HUES6 (cell line): ENCODE results near the gene CERS1.

Experiments used
- H3K27ac ChIP-seq: 2 replicates; pipeline ENCODE4 v1.7.0; 2013; ENCODE audit warnings: low read depth, mild to moderate bottlenecking, low read length, inconsistent platforms
- H3K27me3 ChIP-seq: 2 replicates; pipeline ENCODE4 v1.6.1; 2013; ENCODE audit warnings: low read length; ENCODE audit not compliant: control insufficient read depth, insufficient read depth
- H3K36me3 ChIP-seq: 2 replicates; pipeline ENCODE4 v1.6.1; 2013; ENCODE audit warnings: low read length; ENCODE audit not compliant: control insufficient read depth, insufficient read depth
- H3K4me1 ChIP-seq: 2 replicates; pipeline ENCODE4 v1.6.1; 2013; ENCODE audit warnings: low read length; ENCODE audit not compliant: control insufficient read depth, insufficient read depth
- H3K4me3 ChIP-seq: 2 replicates; pipeline ENCODE4 v1.5.1; 2013; ENCODE audit warnings: low read depth, low read length
- H3K9ac ChIP-seq: one replicate; pipeline ENCODE4 v1.6.1; 2013; ENCODE audit warnings: mild to moderate bottlenecking, low read length
- H3K9me3 ChIP-seq: 2 replicates; pipeline ENCODE4 v1.6.1; 2013; ENCODE audit warnings: low read depth, low read length; ENCODE audit not compliant: control insufficient read depth, insufficient read depth

The CERS1 gene

DNA sequence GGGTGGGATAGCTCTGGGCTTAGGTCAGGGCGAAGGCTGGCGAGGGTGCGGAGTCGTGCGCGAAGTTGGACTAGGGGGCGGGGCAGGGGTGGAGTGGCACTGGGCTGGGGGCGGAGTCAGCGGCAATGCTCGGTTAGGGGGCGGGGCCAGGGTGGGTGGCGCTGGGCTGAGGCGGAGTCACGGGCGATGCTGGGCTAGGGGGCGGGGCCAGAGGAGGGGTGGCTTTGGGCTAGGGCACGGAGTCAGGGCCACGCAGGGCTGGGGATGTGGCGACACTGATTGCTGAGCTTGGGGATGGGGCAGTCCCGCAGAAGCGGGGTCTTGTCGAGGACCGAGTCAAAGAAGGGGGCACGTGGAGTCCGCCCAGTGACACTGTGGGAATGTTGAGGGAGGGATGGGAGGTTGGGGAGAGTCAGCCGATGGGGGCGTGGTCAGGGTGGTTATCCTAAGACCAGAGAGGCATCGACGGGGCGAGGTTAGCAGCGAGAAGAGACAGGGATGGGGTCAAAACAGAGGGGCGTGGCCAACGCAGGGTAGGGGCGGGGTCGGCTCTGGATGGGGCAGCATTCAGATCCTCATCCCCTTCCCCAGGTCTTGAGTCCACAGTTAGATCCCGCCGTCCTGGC lies 36.4 kb upstream of the CERS1 start:
- Histone ChIP-seq H3K36me3 (peaks cover 23% of the 10 kb centered on the region), H3K4me3 (peak overlapping the region; percentile 60), H3K9ac (no peak overlapping the region), H3K27me3 (0 out of 2 replicates have a peak, but pooled peaks cover 3% of the 10 kb centered on the region), H3K4me1 (peaks cover 6% of the 10 kb centered on the region), H3K9me3 (no peaks in the 10 kb centered on the region), H3K27ac (no peak overlapping the region)

DNA sequence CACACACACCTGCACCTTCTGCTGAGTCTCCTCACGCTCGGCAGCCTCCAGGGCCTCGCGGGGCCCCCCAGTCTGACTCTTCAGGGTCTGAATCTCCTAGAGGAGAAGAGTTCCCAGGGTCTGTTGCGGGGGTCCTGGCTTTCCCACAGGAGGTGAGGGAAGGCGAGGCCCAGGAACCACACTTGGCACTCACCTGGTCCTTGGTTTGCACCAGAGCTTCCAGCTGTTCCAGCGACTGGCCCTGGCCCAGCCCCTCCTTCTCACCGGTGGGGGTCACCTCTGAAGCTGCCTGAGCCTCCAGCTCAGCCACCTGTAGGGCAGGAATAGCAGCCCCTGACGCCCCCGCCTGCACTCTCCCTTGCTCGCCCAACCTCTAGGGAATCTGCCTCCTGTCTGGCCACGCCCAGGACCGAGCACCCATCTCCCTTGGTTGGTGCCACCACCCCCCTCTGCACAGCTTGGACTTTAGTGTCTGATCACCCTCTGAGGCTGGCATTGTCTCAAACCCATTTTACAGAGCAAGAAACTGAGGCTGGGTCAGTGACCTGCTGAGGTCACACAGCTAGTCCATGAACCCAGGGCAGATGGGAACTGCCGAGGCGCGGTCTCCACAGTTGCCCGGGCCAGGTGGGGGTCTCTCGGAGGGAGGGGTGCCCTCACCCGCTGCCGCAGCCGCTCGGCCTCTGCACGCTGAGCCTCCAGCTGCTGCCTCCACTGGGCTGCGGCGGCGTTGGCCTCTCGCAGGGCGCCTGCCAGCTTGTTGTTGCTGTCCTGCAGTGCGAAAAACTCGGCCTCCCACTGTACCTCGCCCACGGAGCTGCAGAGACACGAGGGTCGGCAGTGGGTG lies 35.6 kb upstream of the CERS1 start:
- Histone ChIP-seq H3K36me3 (peaks cover 24% of the 10 kb centered on the region), H3K27ac (no peak overlapping the region), H3K9ac (no peak overlapping the region), H3K4me1 (peaks cover 6% of the 10 kb centered on the region), H3K27me3 (0 out of 2 replicates have a peak, but pooled peaks cover 3% of the 10 kb centered on the region), H3K4me3 (peak overlapping the region; percentile 27; the same call in 1 of the 2 replicates), H3K9me3 (no peaks in the 10 kb centered on the region)

DNA sequence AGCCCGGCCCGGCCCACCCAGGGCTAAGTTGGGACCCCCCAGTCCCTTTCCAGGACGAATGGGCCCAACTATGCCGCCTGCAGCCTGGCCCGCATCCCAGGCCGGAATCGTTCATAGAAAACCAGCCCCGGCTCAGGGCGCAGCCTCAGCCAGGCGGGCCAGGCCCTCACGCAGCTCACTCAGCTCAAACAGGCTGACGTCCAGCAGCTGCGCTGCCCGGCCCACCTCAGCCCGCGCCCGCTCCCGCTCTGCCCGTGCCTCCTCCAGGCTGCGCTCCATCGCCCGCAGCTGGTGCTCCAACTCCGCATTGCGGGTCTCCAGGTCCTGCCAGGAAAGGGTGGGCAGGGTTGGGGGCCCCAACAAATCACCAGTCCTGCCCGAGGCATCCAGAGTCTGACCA lies 33.4 kb upstream of the CERS1 start:
- Histone ChIP-seq H3K27ac (no peak overlapping the region), H3K4me1 (peaks cover 6% of the 10 kb centered on the region), H3K9ac (no peak overlapping the region), H3K36me3 (peaks cover 42% of the 10 kb centered on the region), H3K4me3 (no peak overlapping the region), H3K27me3 (0 out of 2 replicates have a peak, but pooled peaks cover 3% of the 10 kb centered on the region), H3K9me3 (no peaks in the 10 kb centered on the region)

DNA sequence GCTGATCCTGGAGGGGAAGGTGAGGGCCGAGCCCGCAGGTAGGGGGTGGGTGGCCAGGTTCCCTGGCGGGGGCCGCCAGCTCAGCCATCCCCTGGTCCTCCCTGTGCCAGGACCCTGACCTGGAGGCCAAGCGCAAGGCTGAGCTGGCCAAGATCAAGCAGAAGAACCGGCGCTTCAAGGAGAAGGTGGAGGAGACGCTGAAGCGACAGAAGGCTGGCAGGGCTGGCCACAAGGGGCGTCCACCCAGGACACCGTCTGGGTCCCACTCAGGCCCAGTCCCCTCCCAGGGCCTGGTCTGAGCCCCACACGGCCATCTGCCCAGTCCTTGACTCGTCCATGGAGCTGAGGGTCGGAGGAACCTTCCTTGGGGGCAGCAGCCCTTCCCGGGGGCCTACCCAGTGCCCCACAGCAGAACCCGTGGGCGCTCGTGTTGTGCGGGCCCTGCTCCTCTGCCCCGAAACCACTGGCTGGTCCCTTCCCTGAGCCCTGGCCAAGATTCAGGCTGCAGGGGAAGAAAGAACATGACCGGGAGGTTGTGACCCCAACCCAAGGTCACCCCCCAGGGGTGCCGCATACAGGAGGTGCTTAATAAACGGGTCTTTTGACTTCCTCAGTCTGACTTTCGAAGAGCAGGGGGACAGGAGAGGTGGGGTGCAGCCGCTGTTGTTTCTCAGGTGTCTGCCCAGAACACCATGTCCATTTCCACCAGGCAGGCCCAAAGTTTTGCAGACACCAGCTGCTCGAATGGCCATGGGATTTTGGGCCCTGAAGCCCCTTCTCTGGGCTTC lies 32.3 kb upstream of the CERS1 start:
- no peak overlapping the region for H3K9ac ChIP-seq
- 0 out of 2 replicates have a peak, but pooled peaks cover under 1% of the 10 kb centered on the region for H3K27me3 ChIP-seq
- peaks cover 48% of the 10 kb centered on the region for H3K36me3 ChIP-seq
- H3K4me3 ChIP-seq, result no peak overlapping the region
- H3K9me3 ChIP-seq, result no peaks in the 10 kb centered on the region
- no peak overlapping the region for H3K27ac ChIP-seq
- peaks cover 4% of the 10 kb centered on the region for H3K4me1 ChIP-seq

DNA sequence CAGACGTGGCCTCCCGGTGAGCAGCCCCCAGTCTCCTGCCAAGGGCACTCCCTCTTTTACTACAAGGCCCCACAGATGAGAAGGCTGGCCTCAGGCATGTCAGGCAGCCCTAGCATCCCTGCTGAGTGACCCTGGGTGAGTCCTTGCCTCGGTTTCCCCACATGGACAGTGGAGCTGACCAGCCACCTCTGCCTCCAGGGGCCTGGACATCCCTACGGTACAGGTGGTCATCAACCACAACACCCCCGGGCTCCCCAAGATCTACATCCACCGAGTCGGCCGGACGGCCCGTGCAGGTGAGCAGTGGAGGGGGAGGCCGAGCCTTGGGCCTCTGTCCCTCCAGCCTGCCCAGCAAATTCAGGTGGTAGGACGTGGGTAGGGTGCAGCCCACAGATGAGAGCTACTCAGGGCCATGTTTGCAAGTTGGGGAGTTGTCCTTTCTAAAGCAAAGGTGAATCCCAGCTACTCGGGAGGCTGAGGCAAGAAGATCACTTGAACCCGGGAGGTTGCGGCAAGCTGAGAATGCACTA lies 28.8 kb upstream of the CERS1 start:
- H3K27me3 ChIP-seq, result no peaks in the 10 kb centered on the region
- H3K4me1 ChIP-seq, result no peaks in the 10 kb centered on the region
- H3K4me3 ChIP-seq, result no peak overlapping the region
- no peak overlapping the region for H3K27ac ChIP-seq
- H3K36me3 ChIP-seq, result peaks cover 65% of the 10 kb centered on the region
- no peaks in the 10 kb centered on the region for H3K9me3 ChIP-seq
- no peak overlapping the region for H3K9ac ChIP-seq

DNA sequence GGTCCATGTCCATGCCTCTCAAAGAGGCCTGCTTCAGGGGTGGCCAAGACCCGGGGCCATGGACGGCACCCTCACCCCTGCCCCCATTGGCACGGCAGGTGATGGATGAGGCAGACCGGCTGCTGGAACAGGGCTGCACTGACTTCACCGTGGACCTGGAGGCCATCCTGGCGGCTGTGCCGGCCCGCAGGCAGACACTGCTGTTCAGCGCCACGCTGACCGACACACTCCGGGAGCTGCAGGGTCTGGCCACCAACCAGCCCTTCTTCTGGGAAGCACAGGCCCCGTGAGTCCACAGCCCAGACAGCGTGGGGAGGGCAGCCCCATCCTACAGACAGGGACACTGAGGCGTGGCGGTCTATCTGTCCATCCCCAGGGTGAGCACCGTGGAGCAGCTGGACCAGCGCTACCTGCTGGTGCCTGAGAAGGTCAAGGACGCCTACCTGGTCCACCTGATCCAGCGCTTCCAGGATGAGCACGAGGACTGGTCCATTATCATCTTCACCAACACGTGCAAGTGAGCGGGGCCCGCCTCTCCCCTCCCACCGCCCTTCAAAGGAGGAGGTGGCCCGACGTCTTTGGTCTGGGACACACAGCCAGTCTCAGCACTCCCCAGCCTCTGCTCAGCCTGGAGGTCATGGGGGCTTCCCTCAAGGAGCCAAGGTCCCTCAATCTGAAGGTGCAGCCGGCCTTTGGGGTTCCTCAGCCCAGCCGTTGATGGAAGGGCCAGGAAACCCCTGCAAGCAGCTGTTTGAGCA lies 26.4 kb upstream of the CERS1 start:
- Histone ChIP-seq H3K9me3 (no peaks in the 10 kb centered on the region), H3K4me3 (no peak overlapping the region), H3K9ac (no peak overlapping the region), H3K27ac (no peak overlapping the region), H3K4me1 (no peaks in the 10 kb centered on the region), H3K27me3 (no peaks in the 10 kb centered on the region), H3K36me3 (peaks cover 49% of the 10 kb centered on the region)

DNA sequence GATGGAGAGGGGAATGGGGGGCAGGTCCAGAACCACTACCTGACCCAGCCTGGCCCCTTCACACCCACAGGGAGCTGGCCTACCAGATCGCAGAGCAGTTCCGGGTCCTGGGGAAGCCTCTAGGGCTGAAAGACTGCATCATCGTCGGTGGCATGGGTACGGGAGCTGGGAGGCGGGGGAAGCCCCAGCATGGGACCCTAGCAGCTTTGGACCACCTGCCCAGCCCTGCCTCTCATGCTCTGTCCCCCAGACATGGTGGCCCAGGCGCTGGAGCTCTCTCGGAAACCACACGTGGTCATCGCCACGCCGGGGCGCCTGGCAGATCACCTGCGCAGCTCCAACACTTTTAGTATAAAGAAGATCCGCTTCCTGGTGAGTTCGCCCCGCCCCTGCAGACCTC lies 25.6 kb upstream of the CERS1 start:
- H3K4me3 ChIP-seq, result no peak overlapping the region
- H3K9ac ChIP-seq, result no peak overlapping the region
- H3K27me3 ChIP-seq, result no peaks in the 10 kb centered on the region
- H3K27ac ChIP-seq, result no peak overlapping the region
- H3K4me1 ChIP-seq, result no peaks in the 10 kb centered on the region
- H3K36me3 ChIP-seq, result peaks cover 47% of the 10 kb centered on the region
- no peaks in the 10 kb centered on the region for H3K9me3 ChIP-seq

DNA sequence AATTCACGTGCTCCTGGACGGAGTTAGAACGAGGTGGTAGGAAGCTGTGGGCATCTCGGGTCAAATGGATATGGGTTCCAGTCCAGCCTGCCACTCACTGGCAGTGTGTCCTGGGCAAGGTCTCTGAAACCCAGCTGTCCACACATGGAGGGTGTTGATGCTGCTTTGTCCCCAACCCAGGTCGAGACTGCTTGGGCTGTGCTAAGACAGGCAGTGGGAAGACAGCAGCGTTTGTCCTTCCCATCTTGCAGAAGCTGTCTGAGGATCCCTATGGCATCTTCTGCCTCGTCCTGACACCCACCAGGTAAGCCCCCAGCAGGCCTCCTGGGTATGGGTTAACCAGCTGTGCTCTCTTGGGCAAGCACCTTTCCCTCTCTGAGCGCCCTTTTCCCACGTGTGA lies 24.4 kb upstream of the CERS1 start:
- Histone ChIP-seq H3K9me3 (no peaks in the 10 kb centered on the region), H3K4me1 (no peaks in the 10 kb centered on the region), H3K27ac (no peak overlapping the region), H3K4me3 (peak overlapping the region; percentile 93), H3K36me3 (peaks cover 40% of the 10 kb centered on the region), H3K27me3 (no peaks in the 10 kb centered on the region), H3K9ac (peak overlapping the region; percentile 90)

DNA sequence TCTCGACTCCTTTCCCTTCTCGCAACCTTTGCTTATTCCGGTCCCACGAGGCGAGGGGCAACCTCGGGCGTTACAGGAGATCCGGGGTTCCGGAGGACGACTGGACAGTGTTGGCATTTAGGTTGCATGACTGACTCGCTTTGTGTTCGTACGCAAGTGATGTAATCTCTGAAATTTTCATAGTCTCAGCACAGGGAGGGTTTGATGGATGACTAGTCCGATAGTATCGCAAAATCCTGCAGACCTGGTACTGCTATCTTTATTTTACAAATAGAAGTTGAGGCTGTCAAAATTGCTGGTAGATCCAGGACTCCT lies 23.9 kb upstream of the CERS1 start:
- H3K9me3 ChIP-seq, result no peaks in the 10 kb centered on the region
- no peak overlapping the region for H3K27ac ChIP-seq
- no peaks in the 10 kb centered on the region for H3K4me1 ChIP-seq
- H3K27me3 ChIP-seq, result no peaks in the 10 kb centered on the region
- H3K9ac ChIP-seq, result peak overlapping the region; percentile 90
- peak overlapping the region; percentile 93 for H3K4me3 ChIP-seq
- peaks cover 41% of the 10 kb centered on the region for H3K36me3 ChIP-seq

GRCh38 chr19:18919086-18919899 lies 23.3 kb upstream of the CERS1 start, which contains the start of the genes COPE and DDX49:
COPE (minus strand) TSS chr19:18919387; CDS start chr19:18919348, 39 bp downstream.
DDX49 (plus strand) TSS chr19:18919715; CDS start chr19:18919742, 27 bp downstream.
- H3K36me3 ChIP-seq, result peaks cover 35% of the 10 kb centered on the region

More at GRCh38 chr19:18919086-18919899, 23.3 kb upstream of the CERS1 start, which contains the start of the genes COPE and DDX49:
- Histone ChIP-seq H3K4me1 (no peaks in the 10 kb centered on the region), H3K27ac (peak within 1 kb of the TSS; percentile 79), H3K27me3 (no peaks in the 10 kb centered on the region), H3K4me3 (peak within 1 kb of the TSS; percentile 93), H3K9me3 (no peaks in the 10 kb centered on the region), H3K9ac (peak within 1 kb of the TSS; percentile 91)
